GM19238 (cell line): ENCODE data around the gene C4BPA.

Source experiments
- DNase-seq: peaks from one replicate; pipeline ENCODE4 v3.0.0; 2011; ENCODE audit warnings: low spot score; ENCODE audit not compliant: insufficient read length

C4BPA gene

GRCh38 chr1:207077012-207077411 is 27.0 kb upstream of the C4BPA start:
- no peak for DNase-seq

DNA sequence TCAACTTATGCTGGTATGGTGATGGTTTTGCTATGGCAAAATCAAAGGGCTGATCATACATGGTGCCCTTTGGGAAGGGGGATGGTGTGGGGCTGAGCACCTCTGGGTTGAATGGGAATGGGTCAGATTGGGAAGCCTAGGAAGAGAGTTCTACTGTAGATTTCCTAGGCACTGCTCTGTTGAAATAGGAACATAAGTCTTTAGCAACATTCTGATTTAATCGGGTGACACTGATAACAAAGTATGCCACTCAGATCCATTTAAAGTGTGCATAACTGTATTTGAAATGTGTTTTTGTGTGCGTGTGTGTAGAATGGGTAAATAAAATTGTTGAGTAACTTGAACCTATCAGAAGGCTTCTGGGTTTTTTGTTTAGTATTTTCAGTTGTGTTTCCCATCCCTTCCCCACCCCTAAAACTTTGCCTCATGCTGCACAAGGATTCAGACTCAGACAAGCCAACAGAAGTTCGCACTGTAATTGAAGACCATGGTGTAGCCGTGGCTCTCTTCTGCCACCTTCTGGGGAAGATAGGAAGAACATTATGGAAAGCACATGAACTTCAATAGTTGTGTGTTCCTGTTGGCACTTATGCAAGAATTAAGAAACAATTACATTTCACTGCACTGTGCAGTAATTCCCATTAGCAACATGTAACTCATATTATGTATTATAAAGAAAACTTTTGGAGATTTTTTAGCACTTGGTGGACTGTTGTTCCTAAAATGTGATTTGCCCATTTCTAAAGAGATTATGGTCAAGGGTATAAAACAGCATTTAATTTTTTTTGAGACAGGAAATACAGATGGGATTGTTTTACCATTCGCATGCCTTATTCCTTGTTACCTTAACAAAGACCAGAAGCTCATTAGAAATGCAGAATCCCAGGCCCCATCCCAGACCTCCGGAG is 26.3 kb upstream of the C4BPA start:
- DNase-seq, result peak; percentile 35

DNA sequence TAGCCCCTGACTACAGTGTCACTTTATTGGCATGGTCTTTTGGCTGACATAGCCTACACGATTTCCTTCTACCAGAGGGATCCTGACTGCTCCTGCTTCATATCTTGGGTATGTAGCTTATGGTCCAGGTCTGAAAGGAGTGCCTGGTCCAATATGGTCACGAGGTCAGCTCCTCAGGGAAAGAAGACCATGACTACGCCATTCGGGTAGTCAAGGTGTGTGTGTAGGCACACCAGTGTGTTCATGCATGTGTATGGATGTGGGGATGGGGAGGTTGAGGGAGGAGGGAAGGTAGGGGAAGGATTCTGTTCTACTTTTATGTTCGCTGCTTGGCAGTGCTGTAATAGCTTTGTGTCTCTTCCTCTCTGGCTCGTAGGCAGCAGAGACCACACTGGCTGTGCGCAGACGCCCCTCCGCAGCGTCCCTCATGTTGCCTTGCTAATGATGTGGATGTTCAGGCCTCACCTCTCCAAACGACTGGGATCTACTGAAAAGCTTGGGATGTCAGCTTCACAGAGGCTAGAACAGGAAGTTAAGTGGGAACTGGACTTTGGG is 25.4 kb upstream of the C4BPA start:
- DNase-seq, result no peak

- no peak for DNase-seq
Observed at GRCh38 chr1:207079706-207080241, 24.3 kb upstream of the C4BPA start.

GRCh38 chr1:207081088-207081487 is 22.9 kb upstream of the C4BPA start:
- DNase-seq, result no peak

- no peak for DNase-seq
Observed at GRCh38 chr1:207081806-207082205, 22.2 kb upstream of the C4BPA start.

DNA sequence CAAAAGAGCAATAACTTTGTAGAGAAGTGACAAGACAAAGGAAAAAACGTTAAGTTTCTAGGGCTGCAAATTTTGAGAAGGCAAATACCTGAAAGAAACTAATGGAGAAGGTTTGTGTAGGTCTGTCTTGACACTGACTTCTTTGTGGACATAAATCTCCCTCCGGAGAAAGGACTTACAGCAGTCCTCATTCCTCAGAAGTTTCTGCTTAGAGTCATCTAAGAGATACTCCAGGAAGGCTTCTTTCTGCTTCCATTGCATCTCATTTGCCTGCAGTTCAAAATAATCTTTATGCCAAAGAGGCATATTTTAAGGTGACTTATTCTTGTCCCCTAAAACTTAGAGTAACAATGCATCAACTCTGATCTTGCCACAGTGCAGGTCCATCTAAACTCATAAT is 19.8 kb upstream of the C4BPA start:
- DNase-seq, result no peak

- peak; percentile 39 for DNase-seq
Observed at GRCh38 chr1:207084701-207085180, 19.3 kb upstream of the C4BPA start.

GRCh38 chr1:207085887-207086286 is 18.1 kb upstream of the C4BPA start:
- no peak for DNase-seq

DNA sequence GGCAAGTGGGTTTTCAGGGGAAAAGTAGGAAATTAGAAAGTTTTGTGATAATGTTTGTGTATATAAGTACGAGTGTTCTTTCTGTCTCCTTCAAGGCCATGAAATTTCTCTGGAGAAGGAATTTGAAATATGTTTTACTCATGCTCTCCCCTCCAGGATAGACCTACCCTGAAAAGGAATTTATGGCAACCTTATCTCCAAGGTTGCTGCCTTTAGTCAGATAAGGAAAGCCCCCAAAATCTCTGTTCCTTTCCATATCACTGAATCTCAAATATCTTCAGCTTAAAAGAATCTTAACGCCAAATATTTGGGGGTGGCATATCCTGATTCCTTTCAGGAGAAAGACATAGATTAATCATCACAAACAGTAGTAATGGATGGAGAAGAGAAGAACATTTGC is 15.9 kb upstream of the C4BPA start:
- no peak for DNase-seq

- no peak for DNase-seq
Observed at GRCh38 chr1:207088701-207089626, 15.1 kb upstream of the C4BPA start, which contains the start of gene C4BPB. Gene C4BPB (plus strand): TSS chr1:207088860. CDS start chr1:207089532, 672 bp downstream.

DNA sequence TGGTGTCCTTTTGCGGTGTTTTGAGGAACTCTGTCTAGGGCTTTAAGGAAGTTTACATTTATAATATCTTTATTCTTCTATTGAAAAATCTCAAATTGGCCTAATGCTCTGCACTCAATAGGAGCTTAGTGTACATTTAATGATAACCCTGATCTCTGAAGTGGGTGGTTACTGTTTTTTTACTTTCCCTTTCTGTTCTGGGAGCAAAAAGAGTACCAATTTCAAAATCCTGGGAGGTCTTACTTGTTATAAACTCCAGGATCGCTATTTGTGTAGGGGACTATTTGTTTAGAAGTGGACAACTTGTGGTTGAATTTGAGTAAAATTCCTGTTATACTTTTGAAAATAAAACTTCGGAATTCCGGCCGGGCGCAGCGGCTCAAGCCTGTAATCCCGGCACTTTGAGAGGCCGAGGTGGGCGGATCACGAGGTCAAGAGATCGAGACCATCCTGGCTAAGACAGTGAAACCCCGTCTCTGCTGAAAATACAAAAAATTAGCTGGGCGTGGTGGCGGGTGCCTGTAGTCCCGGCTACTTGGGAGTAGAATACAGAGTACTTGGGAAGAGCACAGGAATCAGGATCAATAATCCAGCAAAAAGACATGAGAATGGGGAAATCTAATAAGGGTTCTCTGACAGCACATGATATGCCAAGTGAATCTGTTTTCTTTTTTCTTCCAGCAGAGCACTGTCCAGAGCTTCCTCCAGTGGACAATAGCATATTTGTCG is 14.2 kb upstream of the C4BPA start:
- DNase-seq, result no peak

- DNase-seq, result no peak
Observed at GRCh38 chr1:207091200-207091908, 12.7 kb upstream of the C4BPA start.

- no peak for DNase-seq
Observed at GRCh38 chr1:207093944-207094343, 10.1 kb upstream of the C4BPA start.

DNA sequence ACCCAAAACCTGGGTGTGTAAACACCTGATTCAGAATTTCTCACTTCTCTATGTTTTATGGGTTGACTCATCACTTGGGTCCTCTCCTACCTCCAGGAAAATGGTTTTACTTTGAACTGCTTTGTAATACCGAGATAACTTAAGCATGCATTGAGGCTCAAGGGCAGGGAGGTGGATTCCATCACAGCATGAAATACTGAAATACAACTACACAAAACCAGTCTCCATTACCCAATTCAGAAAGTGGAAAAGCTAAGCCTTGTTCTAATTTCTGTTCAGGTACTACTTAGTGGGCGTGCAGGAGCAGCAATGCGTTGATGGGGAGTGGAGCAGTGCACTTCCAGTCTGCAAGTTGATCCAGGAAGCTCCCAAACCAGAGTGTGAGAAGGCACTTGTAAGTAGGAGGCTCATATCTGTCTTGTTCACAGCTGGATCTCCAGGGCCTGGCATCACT is 6.1 kb upstream of the C4BPA start:
- peak; percentile 3 for DNase-seq

GRCh38 chr1:207101720-207102119 is 2.3 kb upstream of the C4BPA start:
- no peak for DNase-seq

DNA sequence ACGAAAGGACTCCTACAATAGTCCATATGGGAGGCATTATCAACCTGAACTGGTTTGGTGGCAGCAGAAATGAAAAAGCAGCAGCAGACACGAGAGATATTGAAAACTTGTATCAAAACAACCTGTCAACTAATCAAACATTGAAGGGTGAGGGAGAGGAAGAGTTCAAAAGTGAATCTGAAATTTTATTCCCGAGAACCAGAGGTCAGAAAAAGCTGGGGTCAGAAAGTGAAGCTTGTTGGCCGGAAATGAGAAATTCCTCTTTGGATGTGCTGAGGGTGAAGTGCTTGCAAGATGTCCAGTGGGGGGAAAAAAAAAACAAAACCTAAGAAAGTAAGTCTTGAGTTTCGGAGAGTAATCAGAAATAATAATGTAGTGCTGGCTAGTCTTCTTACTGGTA is 1.9 kb upstream of the C4BPA start:
- no peak for DNase-seq

DNA sequence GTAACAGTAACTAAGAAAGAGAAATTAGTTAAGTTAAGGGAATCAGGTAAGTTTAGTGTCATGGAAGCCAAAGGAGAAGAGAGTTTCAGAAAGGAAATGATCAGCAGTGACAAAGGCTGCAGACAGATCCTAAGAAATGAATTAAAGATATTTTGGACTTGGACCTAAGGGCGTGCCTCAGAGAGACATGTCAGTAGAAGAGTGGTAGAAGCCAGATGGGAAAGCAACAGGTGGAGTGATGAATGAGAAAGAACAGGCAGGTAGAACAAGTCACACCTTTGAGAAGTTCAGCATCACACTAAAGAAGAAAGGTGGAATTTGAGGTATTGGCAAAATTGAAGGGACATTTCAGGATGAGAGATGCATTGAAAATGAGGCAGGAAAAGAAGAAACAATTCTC is 1.4 kb upstream of the C4BPA start:
- DNase-seq, result no peak

DNA sequence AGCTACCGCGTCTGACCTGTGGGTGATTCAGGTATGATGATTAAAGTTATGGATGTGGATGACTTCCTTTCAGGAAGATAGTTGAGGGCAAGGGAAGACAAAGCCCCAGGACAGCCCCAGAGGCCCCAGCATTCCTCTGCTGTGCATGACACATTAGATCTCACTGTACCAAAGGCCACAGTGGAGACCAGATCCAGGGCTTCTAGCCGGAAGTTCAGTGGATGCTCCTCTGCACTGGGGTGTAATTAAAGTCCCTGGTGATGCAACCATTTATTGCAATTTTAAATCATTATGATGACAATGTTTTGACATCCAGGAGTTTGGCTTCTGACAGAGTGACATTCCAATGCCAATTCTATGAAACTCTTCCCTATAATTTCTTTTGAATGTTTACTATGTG is 5.0 kb downstream of the C4BPA start:
- no peak for DNase-seq
